HG03342 (cell line): ENCODE data around the gene NEK4.
A peak's percentile ranks its signal among the peaks of the same experiment; 100 is the strongest.
"Not testable (repeated sequence)": the region's sequence is repeated elsewhere in the genome, so short reads cannot be mapped to it uniquely, and the experiment has no call there.

ENCODE experiments used
- ATAC-seq: cut with Tn5 transposase; IDR thresholded peaks from one replicate; pipeline ENCODE4 v1.9.1; 2021; ENCODE audit warnings: mild to moderate bottlenecking, moderate library complexity; ENCODE audit not compliant: unreplicated experiment

The NEK4 gene

DNA sequence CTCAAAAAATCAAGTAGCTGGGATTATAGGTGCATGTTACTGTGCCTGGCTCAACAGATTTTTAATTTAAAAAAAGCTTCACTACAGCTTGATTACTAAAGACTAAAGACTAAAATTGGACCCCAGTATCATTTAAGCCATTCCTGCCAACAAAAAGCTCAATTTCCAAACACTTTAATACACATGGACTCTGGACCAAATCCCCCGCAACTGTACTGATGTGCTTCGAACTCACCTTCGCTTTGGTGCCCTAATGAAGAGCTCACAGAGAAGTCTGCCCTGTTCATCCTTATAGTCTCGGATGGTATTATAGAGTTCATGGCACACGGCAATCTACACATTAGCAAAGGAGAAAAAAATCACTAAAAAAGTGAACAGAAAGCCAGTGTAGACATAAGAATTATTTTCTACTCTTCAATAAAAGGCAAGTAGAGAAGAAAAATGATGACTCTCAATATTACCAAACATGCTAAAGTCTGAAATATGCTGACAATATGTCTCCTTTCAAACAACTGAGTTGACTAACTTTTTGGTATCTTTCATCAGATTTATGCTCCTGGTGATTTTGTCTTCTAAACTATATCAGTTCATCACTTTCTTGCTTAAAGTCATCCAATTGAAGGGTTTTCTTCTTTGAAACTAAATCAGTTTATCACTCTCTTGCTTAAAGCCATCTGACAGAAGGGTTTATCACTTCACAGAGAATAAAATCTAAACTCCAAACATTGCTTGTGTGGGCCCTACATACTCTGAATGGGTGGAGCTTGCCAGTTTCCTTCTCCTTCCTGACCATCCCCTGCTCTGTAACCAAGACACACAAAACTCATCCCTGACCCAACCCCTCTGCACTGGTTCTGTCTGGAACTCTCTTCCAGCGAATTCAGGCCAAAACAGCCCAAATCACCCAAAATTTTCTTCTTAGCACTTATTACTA lies 92.2 kb downstream of the NEK4 start:
- ATAC-seq: no peak

DNA sequence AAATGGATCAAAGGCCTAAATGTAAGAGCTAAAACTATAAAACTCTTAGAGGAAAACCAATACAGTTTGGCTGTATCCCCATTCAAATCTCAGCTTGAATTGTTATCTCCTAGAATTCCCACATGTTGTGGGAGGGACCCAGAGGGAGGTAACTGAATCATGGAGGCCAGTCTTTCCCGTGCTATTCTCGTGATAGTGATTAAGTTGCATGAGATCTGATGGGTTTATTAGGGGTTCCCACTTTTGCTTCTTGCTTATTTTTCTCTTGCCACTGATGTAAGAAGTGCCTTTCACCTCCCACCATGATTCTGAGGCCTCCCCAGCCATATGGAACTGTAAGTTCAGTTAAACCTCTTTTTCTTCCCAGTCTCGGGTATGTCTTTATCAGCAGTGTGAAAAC lies 94.5 kb downstream of the NEK4 start:
- not testable (repeated sequence) for ATAC-seq

DNA sequence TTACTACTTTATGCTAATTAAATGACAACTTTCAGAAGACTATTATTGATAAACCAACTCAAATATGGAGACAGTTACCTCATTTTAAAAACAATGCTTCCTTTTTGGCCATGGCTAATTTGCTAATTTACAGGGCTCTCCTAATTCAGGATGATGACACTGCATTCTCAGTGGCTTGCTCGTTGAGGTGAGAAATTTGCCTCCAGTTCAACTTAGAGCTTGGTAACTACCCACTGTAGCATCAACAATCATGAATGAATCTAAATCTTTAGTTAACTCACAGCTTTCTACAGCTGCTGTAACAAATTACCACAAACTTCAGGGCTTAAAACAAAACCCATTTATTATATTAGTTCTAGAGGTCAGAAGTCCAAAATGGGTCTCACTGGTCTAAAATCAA lies 99.1 kb downstream of the NEK4 start:
- ATAC-seq: no peak

- peak; percentile 72 for ATAC-seq
Observed at GRCh38 chr3:52670621-52671521, 99.9 kb downstream of the NEK4 start.

DNA sequence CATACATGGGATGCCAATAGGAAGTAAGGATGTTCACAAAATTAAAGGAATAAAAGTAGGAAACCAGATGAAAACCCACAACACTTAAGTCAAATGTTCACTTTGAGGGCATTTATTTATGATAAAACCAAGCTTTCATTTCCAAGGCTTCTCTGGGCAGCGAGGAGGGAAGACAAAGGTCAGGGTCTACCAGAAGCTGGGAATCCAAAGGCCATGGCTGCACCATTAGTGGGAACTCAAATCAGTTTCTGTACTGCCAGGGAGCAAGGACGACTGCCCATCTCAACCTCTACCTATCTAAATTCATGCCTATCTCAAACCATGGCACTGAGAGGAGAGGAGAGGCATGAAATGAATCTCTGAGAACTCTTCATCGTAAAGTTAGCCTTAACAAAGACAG lies 107.6 kb downstream of the NEK4 start:
- no peak for ATAC-seq

DNA sequence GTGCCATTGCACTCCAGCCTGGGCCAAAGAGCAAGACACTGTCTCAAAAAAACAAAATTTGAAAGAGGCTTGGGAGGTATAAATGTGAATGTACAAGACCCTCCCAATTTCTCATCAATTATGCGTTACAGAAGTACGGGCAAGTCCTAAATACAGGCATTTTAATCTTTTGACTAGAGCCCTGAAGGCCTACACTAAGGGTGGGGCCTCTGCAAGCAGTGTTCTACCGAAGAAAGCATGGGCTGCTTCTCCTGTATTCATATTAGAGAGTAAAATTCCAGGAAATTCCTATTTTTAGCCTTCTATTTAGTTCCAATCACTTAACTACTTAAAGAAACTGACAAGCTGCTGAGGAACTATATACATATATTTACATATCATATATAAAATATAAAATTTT lies 110.7 kb downstream of the NEK4 start:
- ATAC-seq: no peak
